ENCODE results near the gene NOL3. TPM values are rescaled to one million over a fixed set of nuclear protein-coding genes. Genes with fewer than 3 reads are reported as not detected.

The NOL3 gene
- total RNA-seq, 1 experiment from 2014 or later = 5.6 TPM

DNA sequence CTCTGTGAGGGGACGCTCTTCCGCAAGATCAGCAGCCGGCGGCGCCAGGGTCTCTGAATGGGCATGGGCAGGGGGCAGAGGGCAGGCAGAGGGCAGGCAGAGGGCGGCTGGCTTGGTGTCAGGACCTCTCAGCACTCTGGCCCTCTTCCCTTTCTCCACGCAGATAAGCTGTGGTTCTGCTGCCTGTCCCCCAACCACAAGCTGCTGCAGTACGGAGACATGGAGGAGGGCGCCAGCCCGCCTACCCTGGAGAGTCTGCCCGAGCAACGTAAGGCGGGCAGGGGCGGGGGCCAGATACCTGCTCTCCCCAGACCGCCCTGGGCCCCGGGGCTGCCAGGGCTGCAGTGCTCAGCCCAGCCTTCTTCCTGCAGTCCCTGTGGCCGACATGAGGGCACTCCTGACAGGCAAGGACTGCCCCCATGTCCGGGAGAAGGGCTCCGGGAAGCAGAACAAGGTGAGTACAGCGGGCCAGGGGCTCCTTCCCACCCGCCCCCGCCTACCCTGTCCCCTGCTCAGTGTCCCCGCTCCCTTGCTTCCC, 32.7 kb downstream of the NOL3 start:
- Histone ChIP-seq H3K79me1 (ENCODE audit: insufficient read depth, low read depth, low read length, poor library complexity, severe bottlenecking) (no peaks in the 10 kb centered on the region), H3K9ac (ENCODE audit: extremely low read depth, insufficient read length, low read length) (no peak overlapping the region), H4K8ac (replicated peaks; ENCODE audit: insufficient read length, low read depth, low read length) (no peak overlapping the region), H3K23me2 (ENCODE audit: insufficient read length, low read depth, low read length, poor library complexity, severe bottlenecking) (no peaks in the 10 kb centered on the region), H3K56ac (ENCODE audit: insufficient read length, low read depth, low read length) (no peak overlapping the region), H2BK5ac (ENCODE audit: insufficient read length, low read length) (no peak overlapping the region), H3K79me2 (ENCODE audit: insufficient read depth, low read length) (no peaks in the 10 kb centered on the region), H3K4ac (ENCODE audit: low read depth, low read length) (no peak overlapping the region), H3K14ac (ENCODE audit: insufficient read depth, low read length) (no peak overlapping the region), H2AFZ (ENCODE audit: low read length) (no peak overlapping the region), H4K91ac (ENCODE audit: insufficient read length, low read depth, low read length) (no peak overlapping the region), H2AK5ac (ENCODE audit: insufficient read length, low read length) (no peak overlapping the region), H2BK12ac (ENCODE audit: insufficient read length, low read depth, low read length) (no peak overlapping the region), H3K27me3 (ENCODE audit: insufficient read depth, low read length) (no peaks in the 10 kb centered on the region), H2BK20ac (ENCODE audit: low read depth, low read length, poor library complexity, severe bottlenecking) (no peak overlapping the region), H3K27ac (ENCODE audit: insufficient read length, low read depth, low read length) (no peak overlapping the region), H3K4me1 (ENCODE audit: insufficient read depth, low read length) (no peaks in the 10 kb centered on the region), H3K4me2 (ENCODE audit: insufficient read depth, insufficient read length, low read length) (no peak overlapping the region), H2BK15ac (ENCODE audit: low read depth, low read length) (no peak overlapping the region), H3K18ac (ENCODE audit: insufficient read length, low read depth, low read length) (no peak overlapping the region), H4K5ac (ENCODE audit: insufficient read length, low read depth, low read length) (no peak overlapping the region), H3K23ac (ENCODE audit: insufficient read length, low read depth, low read length) (no peak overlapping the region), H3K9me3 (ENCODE audit: control insufficient read depth, low read depth, low read length) (no peaks in the 10 kb centered on the region), H2BK120ac (ENCODE audit: low read depth, low read length, poor library complexity, severe bottlenecking) (no peak overlapping the region), H4K20me1 (ENCODE audit: control insufficient read depth, insufficient read depth, insufficient read length) (no peaks in the 10 kb centered on the region), H3T11ph (ENCODE audit: low read length) (no peak overlapping the region)
- no peak for DNase-seq
- Mint-ChIP-seq H3K4me1 (peaks cover 19 to 21% of the 10 kb centered on the region in 2 experiments), H3K4me3 (no peak overlapping the region), H3K27me3 (ENCODE audit: low read depth) (0 out of 2 replicates have a peak, but pooled peaks cover 3% of the 10 kb centered on the region), H3K36me3 (ENCODE audit: insufficient read depth in 1 of 3, low read depth in 3 of 3) (peaks cover 4 to 30% (median 7%) of the 10 kb centered on the region in 3 experiments; a peak in 5 of 7 replicates), H3K27ac (no peak overlapping the region), H3K9me3 (no peaks in the 10 kb centered on the region)
- no CpG with 5 or more reads among the region's 23 CpGs for WGBS (ENCODE audit: extremely low coverage, insufficient read length, low lambda C conversion rate)
- TF ChIP-seq, protein P1, sequence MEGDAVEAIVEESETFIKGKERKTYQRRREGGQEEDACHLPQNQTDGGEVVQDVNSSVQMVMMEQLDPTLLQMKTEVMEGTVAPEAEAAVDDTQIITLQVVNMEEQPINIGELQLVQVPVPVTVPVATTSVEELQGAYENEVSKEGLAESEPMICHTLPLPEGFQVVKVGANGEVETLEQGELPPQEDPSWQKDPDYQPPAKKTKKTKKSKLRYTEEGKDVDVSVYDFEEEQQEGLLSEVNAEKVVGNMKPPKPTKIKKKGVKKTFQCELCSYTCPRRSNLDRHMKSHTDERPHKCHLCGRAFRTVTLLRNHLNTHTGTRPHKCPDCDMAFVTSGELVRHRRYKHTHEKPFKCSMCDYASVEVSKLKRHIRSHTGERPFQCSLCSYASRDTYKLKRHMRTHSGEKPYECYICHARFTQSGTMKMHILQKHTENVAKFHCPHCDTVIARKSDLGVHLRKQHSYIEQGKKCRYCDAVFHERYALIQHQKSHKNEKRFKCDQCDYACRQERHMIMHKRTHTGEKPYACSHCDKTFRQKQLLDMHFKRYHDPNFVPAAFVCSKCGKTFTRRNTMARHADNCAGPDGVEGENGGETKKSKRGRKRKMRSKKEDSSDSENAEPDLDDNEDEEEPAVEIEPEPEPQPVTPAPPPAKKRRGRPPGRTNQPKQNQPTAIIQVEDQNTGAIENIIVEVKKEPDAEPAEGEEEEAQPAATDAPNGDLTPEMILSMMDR (conservative IDR thresholded peaks at IDR 0.05) = no peak
